Nephron (organoid): ENCODE measurements around the gene PLCB1.

Source experiments
- H3K27ac Mint-ChIP-seq, 3 experiments: 2 replicates each; pipeline ENCODE4 v1.8.0; 2020; ENCODE audit warnings: mixed read lengths in 3 of 3, mild to moderate bottlenecking in 2 of 3, moderate library complexity in 1 of 3
- H3K27me3 Mint-ChIP-seq: 2 replicates; pipeline ENCODE4 v1.8.0; 2021; ENCODE audit warnings: low read depth, mild to moderate bottlenecking, moderate library complexity, mixed read lengths
- H3K36me3 Mint-ChIP-seq: 2 replicates; pipeline ENCODE4 v1.8.0; 2020; ENCODE audit warnings: low read depth, mixed read lengths
- H3K4me1 Mint-ChIP-seq: 2 replicates; pipeline ENCODE4 v1.8.0; 2020; ENCODE audit warnings: mixed read lengths
- H3K4me3 Mint-ChIP-seq, 3 experiments: 2 replicates each; pipeline ENCODE4 v1.8.0; 2020; ENCODE audit warnings: mild to moderate bottlenecking in 3 of 3, mixed read lengths in 3 of 3, moderate library complexity in 2 of 3
- H3K9me3 Mint-ChIP-seq: 2 replicates; pipeline ENCODE4 v1.8.0; 2020; ENCODE audit warnings: mixed read lengths
- TF ChIP-seq, protein P1 (sequence below), 3 experiments: fragments of 200-600 bp; sonication (generic); IDR thresholded peaks; one replicate each; pipeline ENCODE4 v1.5.0; 2021; ENCODE audit warnings: antibody characterized with exemption in 3 of 3; ENCODE audit not compliant: unreplicated experiment in 3 of 3

The PLCB1 gene

DNA sequence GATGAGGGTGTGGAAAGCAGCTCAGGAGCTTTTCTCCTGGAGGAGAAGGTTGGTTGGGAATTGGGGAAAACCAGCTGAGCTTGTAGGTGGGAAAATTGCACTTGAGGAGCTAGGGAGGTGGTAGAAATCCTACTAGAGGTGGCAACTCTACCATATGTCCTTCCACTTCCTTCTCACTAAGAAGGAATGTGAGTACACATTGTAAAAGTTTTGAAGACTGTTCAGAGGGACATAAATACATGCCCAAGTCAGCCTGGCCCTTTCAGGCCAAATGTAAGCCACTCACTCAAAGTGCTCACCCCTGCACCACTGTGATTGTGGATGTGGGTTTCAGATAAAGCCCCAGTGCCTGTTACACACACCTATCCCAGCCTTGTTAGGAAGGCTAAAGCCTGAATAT lies 646.3 kb downstream of the PLCB1 start:
- Mint-ChIP-seq H3K9me3 (no peaks in the 10 kb centered on the region), H3K36me3 (peaks cover 47% of the 10 kb centered on the region), H3K4me3 (no peak overlapping the region), H3K27ac (no peak overlapping the region), H3K27me3 (peaks cover 3% of the 10 kb centered on the region), H3K4me1 (no peaks in the 10 kb centered on the region)
- TF ChIP-seq, protein P1, sequence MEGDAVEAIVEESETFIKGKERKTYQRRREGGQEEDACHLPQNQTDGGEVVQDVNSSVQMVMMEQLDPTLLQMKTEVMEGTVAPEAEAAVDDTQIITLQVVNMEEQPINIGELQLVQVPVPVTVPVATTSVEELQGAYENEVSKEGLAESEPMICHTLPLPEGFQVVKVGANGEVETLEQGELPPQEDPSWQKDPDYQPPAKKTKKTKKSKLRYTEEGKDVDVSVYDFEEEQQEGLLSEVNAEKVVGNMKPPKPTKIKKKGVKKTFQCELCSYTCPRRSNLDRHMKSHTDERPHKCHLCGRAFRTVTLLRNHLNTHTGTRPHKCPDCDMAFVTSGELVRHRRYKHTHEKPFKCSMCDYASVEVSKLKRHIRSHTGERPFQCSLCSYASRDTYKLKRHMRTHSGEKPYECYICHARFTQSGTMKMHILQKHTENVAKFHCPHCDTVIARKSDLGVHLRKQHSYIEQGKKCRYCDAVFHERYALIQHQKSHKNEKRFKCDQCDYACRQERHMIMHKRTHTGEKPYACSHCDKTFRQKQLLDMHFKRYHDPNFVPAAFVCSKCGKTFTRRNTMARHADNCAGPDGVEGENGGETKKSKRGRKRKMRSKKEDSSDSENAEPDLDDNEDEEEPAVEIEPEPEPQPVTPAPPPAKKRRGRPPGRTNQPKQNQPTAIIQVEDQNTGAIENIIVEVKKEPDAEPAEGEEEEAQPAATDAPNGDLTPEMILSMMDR (IDR thresholded peaks at IDR 0.05; ENCODE audit: unreplicated experiment in 3 of 3), result no peak

DNA sequence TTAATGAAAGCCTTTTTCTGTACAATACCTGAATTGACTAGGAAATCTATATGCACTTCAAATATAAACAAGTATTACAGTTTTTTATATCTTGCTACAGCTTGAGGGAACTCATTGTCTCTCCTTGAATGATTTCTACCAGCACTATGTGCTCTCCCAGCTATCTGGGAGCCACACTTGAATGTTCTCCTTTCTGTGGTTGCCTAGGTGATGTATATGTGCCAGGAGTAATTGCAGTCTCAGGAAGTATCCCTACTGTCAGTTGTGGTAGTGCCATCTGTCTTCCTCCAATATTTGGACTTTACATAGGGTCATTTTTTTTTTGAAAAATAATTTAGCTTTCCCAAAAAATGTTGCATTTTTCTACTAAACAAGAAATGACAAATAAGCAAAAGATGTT lies 648.8 kb downstream of the PLCB1 start:
- TF ChIP-seq, protein P1 (IDR thresholded peaks at IDR 0.05; ENCODE audit: unreplicated experiment in 3 of 3), result no peak
- Mint-ChIP-seq H3K4me3 (no peak overlapping the region), H3K9me3 (no peaks in the 10 kb centered on the region), H3K36me3 (peaks cover 39% of the 10 kb centered on the region), H3K27ac (no peak overlapping the region), H3K4me1 (no peaks in the 10 kb centered on the region), H3K27me3 (peaks cover 3% of the 10 kb centered on the region)

DNA sequence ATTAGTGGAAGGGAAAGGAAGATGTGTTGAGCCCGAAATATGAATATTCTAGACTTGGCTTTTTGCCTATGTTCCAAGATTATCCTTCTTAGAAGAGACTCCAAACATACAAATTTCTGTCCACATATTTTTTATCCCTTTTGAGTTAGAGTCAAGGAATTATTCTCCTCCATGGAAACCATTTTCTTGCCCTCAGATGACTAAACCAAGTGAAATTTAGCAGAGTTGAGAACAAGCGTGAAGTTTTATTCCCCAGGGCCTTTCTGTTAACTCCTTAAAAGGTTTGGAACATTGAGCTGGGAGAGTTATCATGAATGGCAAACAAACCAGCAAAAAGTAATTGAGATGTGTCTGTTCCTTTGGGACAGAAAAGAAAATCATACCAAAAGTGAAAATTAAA lies 650.7 kb downstream of the PLCB1 start:
- TF ChIP-seq, protein P1 (IDR thresholded peaks at IDR 0.05; ENCODE audit: unreplicated experiment in 3 of 3), result no peak
- Mint-ChIP-seq H3K36me3 (peaks cover 32% of the 10 kb centered on the region), H3K4me3 (no peak overlapping the region), H3K4me1 (no peaks in the 10 kb centered on the region), H3K27ac (no peak overlapping the region), H3K27me3 (peaks cover 3% of the 10 kb centered on the region), H3K9me3 (no peaks in the 10 kb centered on the region)

DNA sequence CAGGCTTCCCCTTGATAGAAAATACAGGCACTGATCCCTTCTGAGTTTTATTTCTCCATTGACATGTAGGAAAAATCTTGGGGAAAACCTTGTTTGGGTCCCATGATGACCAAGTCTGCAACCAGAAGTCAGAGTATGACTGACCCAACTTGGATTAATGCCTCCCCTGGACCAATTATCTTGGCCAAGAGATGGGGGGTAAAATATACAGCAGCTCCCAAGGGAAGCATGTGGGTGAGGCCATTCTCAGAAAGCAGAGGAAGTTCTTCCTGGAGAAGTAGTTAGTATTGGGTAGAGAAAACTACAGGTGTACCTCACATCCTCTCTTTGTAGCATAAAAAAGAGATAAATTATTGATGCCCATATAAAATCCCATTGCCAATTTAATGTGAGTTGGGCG lies 651.7 kb downstream of the PLCB1 start:
- Mint-ChIP-seq H3K4me3 (no peak overlapping the region), H3K27ac (no peak overlapping the region), H3K27me3 (no peaks in the 10 kb centered on the region), H3K4me1 (no peaks in the 10 kb centered on the region), H3K9me3 (no peaks in the 10 kb centered on the region), H3K36me3 (peaks cover 24% of the 10 kb centered on the region)
- TF ChIP-seq, protein P1 (IDR thresholded peaks at IDR 0.05; ENCODE audit: unreplicated experiment in 3 of 3), result no peak

DNA sequence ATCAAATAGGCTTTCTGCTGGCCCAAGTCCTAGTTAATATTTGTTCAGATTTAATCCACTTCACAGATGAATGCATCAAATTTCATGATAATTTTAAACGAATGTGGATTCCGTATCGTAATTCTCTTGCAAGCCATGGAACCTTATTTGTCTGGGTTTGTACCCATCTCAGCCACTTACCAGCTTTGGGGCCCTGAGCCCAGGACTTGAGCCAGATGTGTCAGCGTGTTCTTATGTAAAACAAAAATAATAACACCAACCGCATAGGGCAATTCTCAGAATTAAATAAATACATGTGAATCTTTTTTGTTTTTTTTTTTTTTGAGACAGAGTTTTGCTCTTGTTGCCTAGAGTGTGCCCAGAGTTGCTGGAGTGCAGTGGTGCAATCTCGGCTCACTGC lies 654.3 kb downstream of the PLCB1 start:
- no peaks in the 10 kb centered on the region for H3K27me3 Mint-ChIP-seq
- no peaks in the 10 kb centered on the region for H3K4me1 Mint-ChIP-seq
- no peaks in the 10 kb centered on the region for H3K9me3 Mint-ChIP-seq
- TF ChIP-seq, protein P1 (IDR thresholded peaks at IDR 0.05; ENCODE audit: unreplicated experiment in 3 of 3), result no peak
- H3K36me3 Mint-ChIP-seq, result peaks cover 10% of the 10 kb centered on the region
- no peak overlapping the region for H3K27ac Mint-ChIP-seq
- no peak overlapping the region for H3K4me3 Mint-ChIP-seq

DNA sequence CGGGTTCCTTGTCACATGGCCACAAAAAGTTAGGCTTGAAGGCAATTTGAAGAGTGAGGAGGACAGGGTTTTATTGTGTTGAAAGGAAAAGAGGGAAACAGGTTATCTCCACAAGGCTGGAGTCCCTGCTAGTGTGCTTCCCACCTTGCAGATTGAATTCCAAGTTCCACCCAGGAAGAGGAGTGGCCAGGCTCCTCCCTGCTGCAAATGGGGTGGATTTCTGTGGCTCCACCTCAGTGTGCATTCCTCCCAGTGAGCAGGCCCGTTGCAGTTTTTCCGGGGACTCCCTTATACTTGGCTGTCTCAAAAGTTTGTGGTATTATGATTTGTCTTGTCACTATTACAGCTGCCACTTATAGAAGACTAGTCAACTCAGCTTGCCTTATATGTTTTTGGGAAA lies 655.0 kb downstream of the PLCB1 start:
- no peaks in the 10 kb centered on the region for H3K27me3 Mint-ChIP-seq
- no peak overlapping the region for H3K27ac Mint-ChIP-seq
- H3K4me3 Mint-ChIP-seq, result no peak overlapping the region
- TF ChIP-seq, protein P1 (IDR thresholded peaks at IDR 0.05; ENCODE audit: unreplicated experiment in 3 of 3), result no peak
- H3K4me1 Mint-ChIP-seq, result no peaks in the 10 kb centered on the region
- H3K36me3 Mint-ChIP-seq, result peaks cover 10% of the 10 kb centered on the region
- no peaks in the 10 kb centered on the region for H3K9me3 Mint-ChIP-seq
